Astrocyte of the spinal cord (primary cell): Measurements from ENCODE around the gene MZF1.

ENCODE experiments used
- DNase-seq: peaks from one replicate; pipeline ENCODE4 v3.0.0; 2011; ENCODE audit warnings: low read depth, low spot score
- H3K4me3 ChIP-seq: 2 replicates; pipeline ENCODE4 v1.5.1; 2011; ENCODE audit warnings: low read depth, mild to moderate bottlenecking, low read length, moderate library complexity
- in situ Hi-C: cut with HindIII; loops from 2 replicates; pipeline ENCODE4 v1.10.0; 2017; ENCODE audit warnings: low sequenced_read_pairs
- TF ChIP-seq, protein P1 (sequence below): IDR thresholded peaks from 2 replicates; pipeline ENCODE4 v1.5.1; 2012; ENCODE audit warnings: low read depth, mild to moderate bottlenecking, low read length, inconsistent platforms

The MZF1 gene

DNA sequence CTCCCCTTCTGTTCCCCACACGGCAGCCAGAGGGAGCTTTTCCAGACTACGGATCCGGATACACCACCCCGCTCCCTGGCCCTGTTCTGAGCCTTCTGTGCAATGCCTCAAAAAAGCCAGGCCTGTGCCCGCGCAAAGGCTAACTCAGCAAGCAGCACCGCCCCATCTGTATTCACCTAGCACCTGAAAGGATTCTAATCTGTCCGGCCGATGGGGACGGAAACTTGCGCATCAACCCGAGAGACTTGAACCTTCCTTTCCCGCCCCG is 54.1 kb downstream of the MZF1 start:
- DNase-seq: peak; percentile 77
- TF ChIP-seq, protein P1, sequence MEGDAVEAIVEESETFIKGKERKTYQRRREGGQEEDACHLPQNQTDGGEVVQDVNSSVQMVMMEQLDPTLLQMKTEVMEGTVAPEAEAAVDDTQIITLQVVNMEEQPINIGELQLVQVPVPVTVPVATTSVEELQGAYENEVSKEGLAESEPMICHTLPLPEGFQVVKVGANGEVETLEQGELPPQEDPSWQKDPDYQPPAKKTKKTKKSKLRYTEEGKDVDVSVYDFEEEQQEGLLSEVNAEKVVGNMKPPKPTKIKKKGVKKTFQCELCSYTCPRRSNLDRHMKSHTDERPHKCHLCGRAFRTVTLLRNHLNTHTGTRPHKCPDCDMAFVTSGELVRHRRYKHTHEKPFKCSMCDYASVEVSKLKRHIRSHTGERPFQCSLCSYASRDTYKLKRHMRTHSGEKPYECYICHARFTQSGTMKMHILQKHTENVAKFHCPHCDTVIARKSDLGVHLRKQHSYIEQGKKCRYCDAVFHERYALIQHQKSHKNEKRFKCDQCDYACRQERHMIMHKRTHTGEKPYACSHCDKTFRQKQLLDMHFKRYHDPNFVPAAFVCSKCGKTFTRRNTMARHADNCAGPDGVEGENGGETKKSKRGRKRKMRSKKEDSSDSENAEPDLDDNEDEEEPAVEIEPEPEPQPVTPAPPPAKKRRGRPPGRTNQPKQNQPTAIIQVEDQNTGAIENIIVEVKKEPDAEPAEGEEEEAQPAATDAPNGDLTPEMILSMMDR: peak; percentile 90
- in situ Hi-C loops: no loop called here
- H3K4me3 ChIP-seq: peak overlapping the region; percentile 81

GRCh38 chr19:58518256-58519086 is 54.7 kb downstream of the MZF1 start:
- TF ChIP-seq, protein P1: no peak
- H3K4me3 ChIP-seq: peak overlapping the region; percentile 81
- no peak for DNase-seq
- in situ Hi-C loops: no loop called here

DNA sequence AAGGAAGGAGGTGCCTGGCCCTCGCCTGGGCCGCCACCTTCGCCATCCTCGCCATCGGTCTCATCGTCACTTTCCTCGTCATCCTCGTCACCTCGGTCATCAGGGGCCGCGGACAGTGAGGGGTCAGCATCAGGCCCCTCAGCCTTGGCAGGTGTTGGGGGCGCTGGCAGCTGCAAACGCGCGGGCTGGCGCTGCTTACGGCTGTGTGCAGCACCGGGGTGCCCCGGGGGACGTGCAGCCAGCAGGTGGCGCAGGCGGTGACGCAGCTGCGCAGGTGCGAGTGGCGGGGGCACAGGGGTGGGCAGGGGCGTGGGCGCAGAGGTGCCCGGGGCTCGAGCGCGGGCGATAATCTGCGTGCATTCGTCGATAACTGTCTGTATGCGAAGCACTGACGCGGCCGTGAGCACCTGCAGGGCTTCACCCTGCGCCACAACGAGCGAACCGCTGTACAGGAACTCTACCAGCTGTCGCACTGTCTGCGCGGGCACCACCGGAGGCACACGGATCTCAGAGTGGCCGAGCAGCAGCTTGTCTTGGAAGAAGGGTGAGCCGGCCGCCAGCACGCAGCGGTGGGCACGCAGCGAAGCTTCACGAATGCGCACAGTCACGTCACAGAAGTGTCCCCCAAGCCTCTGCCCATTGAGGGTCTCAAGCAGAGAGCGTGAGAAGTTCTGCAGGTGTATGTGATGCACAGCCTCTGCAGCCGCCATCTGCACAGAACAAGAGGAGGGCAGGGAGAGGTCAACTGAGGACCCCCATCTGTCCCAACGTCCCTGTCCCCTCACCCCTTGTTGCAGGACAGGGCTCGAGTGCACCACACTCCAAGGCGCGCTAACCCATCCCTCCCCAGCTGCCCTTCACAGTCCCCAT is 55.9 kb downstream of the MZF1 start:
- no peak overlapping the region for H3K4me3 ChIP-seq
- DNase-seq: no peak
- TF ChIP-seq, protein P1: peak; percentile 0
- in situ Hi-C loops: no loop called here

DNA sequence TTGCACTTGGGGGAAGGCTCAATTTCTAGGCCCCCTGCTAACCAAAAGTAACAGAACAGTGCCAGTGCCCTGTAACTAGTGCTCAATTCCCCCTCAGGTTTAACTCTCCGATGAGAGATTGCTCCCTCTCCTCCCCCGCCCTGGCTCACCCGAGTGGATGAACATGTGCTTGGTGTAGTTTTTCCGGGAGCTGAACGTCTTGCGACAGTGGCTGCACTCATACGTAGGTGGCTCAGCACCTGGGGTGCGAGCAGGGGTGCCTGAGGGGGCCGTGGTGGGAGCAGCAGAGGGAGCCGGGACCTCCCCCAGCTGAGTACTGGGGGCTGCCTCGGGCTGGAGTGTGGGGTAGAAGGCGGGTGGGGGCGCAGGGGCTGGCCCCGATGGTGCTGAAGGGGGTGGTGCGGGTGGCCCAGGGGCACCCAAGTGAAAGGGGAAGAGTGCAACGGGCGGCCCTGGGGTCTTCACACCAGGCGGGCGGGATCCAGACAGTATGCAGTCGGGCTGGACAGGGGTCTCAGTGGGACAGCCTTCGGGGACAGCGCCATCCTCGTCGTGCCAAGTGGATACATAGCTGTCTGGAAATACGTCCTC is 56.8 kb downstream of the MZF1 start:
- TF ChIP-seq, protein P1: no peak
- in situ Hi-C loops: no loop called here
- no peak for DNase-seq
- no peak overlapping the region for H3K4me3 ChIP-seq

DNA sequence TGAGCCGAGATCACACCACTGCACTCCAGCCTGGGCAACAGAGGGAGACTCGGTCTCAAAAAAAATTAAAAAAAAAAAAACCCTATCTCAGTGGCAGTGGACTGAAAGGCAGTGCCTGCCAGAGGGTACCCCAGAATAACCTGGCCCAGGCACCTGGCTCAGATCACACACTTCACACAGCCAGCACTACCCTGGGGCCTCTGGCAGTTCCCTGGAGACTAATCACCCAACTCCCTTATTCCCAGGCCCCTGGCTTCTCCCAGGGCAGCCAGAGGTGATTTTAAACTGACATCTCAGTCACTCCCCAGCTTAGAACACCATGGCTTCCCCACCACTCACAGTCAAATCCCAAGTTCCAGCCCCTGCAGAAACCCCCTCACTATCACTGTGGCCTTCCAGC is 57.9 kb downstream of the MZF1 start:
- no peak overlapping the region for H3K4me3 ChIP-seq
- DNase-seq: no peak
- in situ Hi-C loops: no loop called here

DNA sequence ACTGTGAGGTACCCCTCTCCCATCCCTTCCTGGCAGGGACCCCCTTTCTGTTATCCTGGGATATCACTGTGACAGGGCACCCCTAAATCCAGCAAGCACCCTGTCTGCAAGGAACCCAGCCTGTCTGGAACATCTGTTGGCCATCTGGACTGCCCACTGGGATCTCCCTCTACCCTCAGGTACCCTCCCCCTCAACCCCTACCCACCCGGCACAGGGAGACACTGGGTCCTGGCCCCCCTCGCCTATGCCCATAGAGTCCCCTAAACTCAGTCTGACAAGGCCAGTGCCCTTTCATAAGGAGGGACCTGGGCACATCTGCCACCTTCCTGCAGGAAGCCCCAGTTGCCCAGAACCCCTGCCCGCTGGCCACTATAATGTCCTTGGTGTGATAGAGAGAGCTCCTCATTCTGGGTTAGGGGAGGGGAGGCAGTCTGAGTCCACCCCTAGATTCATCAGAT is 58.5 kb downstream of the MZF1 start:
- H3K4me3 ChIP-seq: peak overlapping the region; percentile 37
- DNase-seq: no peak

More for the DNA sequence above, 57.9 kb downstream of the MZF1 start:
- TF ChIP-seq, protein P1: no peak

More for the DNA sequence above, 58.5 kb downstream of the MZF1 start:
- TF ChIP-seq, protein P1: no peak
- in situ Hi-C loops: no loop called here
